ENCODE data around the gene FOXK1. TPM values are rescaled to one million over a fixed set of nuclear protein-coding genes. Genes with fewer than 3 reads are reported as not detected.
A peak's percentile ranks its signal among the peaks of the same experiment; 100 is the strongest.

The FOXK1 gene
- total and polyA plus RNA-seq, 12 donors: 3.6 to 30.6 (median 24.2) TPM

GRCh38 chr7:4766666-4767519, 84.8 kb downstream of the FOXK1 start:
- DNase-seq (no peak), ATAC-seq (no peak)
- intact Hi-C loops (cut with DNase I): no loop called here
- H3K4me1 ChIP-seq: peaks cover 0 to 29% (median 13%) of the 10 kb centered on the region in 9 donors
- no peaks in the 10 kb centered on the region for H3K9me3 ChIP-seq
- peaks cover 0 to 64% (median 37%) of the 10 kb centered on the region in 9 donors for H3K36me3 ChIP-seq
- no peak for TF ChIP-seq CTCF (IDR thresholded peaks at IDR 0.05)
- no peak overlapping the region for H3K27ac ChIP-seq
- 91 to 92% methylated on average over 37 of the region's 37 CpGs for WGBS, 2 donors
- no peaks in the 10 kb centered on the region for H3K27me3 ChIP-seq
- H3K4me3 ChIP-seq: no peak overlapping the region

- Histone ChIP-seq H3K4me3 (no peak overlapping the region), H3K27me3 (no peaks in the 10 kb centered on the region), H3K36me3 (peaks cover 0 to 46% (median 17%) of the 10 kb centered on the region in 9 donors), H3K27ac (no peak overlapping the region), H3K4me1 (peaks cover 0 to 35% (median 13%) of the 10 kb centered on the region in 9 donors), H3K9me3 (no peaks in the 10 kb centered on the region)
- no peak for DNase-seq
- TF ChIP-seq CTCF (IDR thresholded peaks at IDR 0.05): no peak
- no peak for ATAC-seq
- intact Hi-C loops (cut with DNase I): no loop called here
- 78 to 85% methylated on average over 27 of the region's 27 CpGs for WGBS, 2 donors
Measured at GRCh38 chr7:4768597-4769569, 86.8 kb downstream of the FOXK1 start.

GRCh38 chr7:4769761-4770160, 87.7 kb downstream of the FOXK1 start:
- no peak for DNase-seq
- intact Hi-C loops (cut with DNase I): no loop called here
- TF ChIP-seq CTCF (IDR thresholded peaks at IDR 0.05): no peak
- 19 to 25% methylated on average over 7 of the region's 7 CpGs for WGBS, 2 donors
- H3K4me1 ChIP-seq: peaks cover 4 to 44% (median 22%) of the 10 kb centered on the region in 9 donors
- ATAC-seq: no peak
- no peaks in the 10 kb centered on the region for H3K9me3 ChIP-seq
- no peaks in the 10 kb centered on the region for H3K27me3 ChIP-seq
- peaks cover 0 to 37% (median 9%) of the 10 kb centered on the region in 9 donors for H3K36me3 ChIP-seq
- peak overlapping the region in 1 of 10 donors; percentile 16 for H3K27ac ChIP-seq
- H3K4me3 ChIP-seq: no peak overlapping the region

DNA sequence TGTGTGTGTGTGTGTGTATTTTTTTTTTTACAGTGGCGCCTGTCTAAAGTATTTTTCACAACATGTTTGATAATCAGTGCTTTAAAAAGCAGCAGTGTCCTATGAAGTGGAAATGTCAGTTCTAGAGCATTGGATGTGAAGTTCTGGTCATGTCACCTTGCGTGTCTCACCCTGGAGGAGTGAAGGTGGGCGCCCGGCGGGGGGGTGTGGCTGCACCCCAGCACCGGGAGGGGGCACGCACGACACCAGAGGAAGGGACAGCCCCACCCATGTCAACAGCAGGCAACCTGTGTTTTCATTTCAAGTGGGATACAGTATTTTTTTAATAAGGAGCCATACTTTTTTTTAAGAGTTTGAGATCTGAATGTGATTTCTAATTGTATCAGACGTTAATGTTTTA, 88.8 kb downstream of the FOXK1 start:
- DNase-seq (no peak), ATAC-seq (no peak)
- TF ChIP-seq CTCF (IDR thresholded peaks at IDR 0.05): no peak
- H3K4me1 ChIP-seq: peaks cover 4 to 45% (median 24%) of the 10 kb centered on the region in 9 donors
- 61 to 69% methylated on average over 9 of the region's 9 CpGs for WGBS, 2 donors
- no peaks in the 10 kb centered on the region for H3K9me3 ChIP-seq
- H3K36me3 ChIP-seq: peaks cover 0 to 26% (median 7%) of the 10 kb centered on the region in 9 donors
- H3K4me3 ChIP-seq: no peak overlapping the region
- no peaks in the 10 kb centered on the region for H3K27me3 ChIP-seq
- no peak overlapping the region for H3K27ac ChIP-seq
- intact Hi-C loops (cut with DNase I): no loop called here

All from heart right ventricle (tissue), 16 donors.